Measurements from ENCODE around the gene SCOC.
"Not testable (repeated sequence)": the region's sequence is repeated elsewhere in the genome, so short reads cannot be mapped to it uniquely, and the experiment has no call there.

GRCh38 chr4:140413130-140413969, 39.9 kb downstream of the SCOC start:
- TF ChIP-seq POLR2A (IDR thresholded peaks at IDR 0.05); POLR2AphosphoS5 (IDR thresholded peaks at IDR 0.05; ENCODE audit: insufficient read depth in 1 of 2, low read depth in 1 of 2): not testable (repeated sequence)
- TF ChIP-seq, protein P1, sequence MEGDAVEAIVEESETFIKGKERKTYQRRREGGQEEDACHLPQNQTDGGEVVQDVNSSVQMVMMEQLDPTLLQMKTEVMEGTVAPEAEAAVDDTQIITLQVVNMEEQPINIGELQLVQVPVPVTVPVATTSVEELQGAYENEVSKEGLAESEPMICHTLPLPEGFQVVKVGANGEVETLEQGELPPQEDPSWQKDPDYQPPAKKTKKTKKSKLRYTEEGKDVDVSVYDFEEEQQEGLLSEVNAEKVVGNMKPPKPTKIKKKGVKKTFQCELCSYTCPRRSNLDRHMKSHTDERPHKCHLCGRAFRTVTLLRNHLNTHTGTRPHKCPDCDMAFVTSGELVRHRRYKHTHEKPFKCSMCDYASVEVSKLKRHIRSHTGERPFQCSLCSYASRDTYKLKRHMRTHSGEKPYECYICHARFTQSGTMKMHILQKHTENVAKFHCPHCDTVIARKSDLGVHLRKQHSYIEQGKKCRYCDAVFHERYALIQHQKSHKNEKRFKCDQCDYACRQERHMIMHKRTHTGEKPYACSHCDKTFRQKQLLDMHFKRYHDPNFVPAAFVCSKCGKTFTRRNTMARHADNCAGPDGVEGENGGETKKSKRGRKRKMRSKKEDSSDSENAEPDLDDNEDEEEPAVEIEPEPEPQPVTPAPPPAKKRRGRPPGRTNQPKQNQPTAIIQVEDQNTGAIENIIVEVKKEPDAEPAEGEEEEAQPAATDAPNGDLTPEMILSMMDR (IDR thresholded peaks at IDR 0.05) = not testable (repeated sequence)
